ENCODE results near the gene BAK1. TPM values are rescaled to one million over a fixed set of nuclear protein-coding genes. Genes with fewer than 3 reads are reported as not detected.

Gene BAK1
- total and polyA plus RNA-seq, 4 experiments from 2014 or later = 26.2 to 41.6 (median 27.6) TPM

DNA sequence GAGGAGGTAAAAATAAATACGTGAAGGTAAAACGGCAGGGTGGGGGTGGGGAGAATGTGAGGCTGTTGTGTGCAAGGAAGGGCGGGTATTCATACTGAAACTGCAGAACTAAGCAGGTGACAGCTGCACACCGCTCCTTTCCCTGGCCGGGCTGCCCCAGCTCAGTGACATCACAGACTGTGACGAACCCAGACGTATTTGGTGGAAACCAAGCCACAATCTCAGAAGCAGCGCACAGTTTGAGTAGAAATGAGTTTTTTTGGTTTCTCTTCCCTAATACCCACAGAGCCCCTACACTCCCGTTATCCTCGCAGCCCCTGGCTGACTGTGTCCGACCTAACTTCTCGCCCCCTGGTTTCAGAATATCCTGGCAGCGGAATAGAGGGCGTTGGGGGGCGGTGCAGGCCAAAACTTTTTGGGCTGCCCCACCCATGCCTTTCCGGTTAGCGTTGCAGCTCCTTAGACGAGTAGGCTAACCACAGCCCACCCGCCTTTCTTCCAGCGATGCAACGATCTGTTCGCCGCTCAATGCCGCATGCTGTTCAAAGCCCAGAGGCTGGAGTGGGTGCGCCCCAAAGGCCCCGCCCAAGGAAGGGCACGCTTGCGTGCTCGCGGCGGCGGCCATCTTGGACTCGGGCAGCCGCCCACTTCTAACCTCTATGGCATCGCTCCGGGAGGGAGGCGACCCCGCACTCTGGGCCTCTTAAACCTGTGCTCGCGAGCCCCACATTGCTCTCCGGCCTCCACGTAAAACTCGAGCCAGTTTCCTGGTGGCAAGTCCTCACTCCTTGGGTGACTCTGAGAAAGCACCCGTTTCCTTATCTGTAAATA is 9.1 kb downstream of the BAK1 start:
- no peaks in the 10 kb centered on the region for H3K27me3 ChIP-seq (ENCODE audit: insufficient read depth, low read length)
- Mint-ChIP-seq H3K27me3 (no peaks in the 10 kb centered on the region), H3K4me3 (peak overlapping the region; percentile 90 to 97 (median 94)), H3K27ac (peak overlapping the region; percentile 99 to 100 (median 100)), H3K9me3 (no peaks in the 10 kb centered on the region), H3K36me3 (peaks cover 15 to 38% of the 10 kb centered on the region in 2 donors), H3K4me1 (peaks cover 12 to 44% (median 31%) of the 10 kb centered on the region in 4 donors)
- H3K36me3 ChIP-seq (ENCODE audit: insufficient read depth, low read length) = peaks cover 24% of the 10 kb centered on the region
- no peaks in the 10 kb centered on the region for H3K9me3 ChIP-seq (ENCODE audit: control insufficient read depth in 1 of 2, low read length in 2 of 2)
- POLR2A ChIA-PET (ENCODE audit: partially characterized antibody) = interaction anchor here (0.5 to 3.0 kb wide), 32 partner anchors 8 to 600 kb away, joined by 3 to 35 read pairs (median 5); partner anchors contain the start of genes B3GALT4, BAK1, CUTA and ITPR3
- DNase-seq = peak; percentile 92 to 98 (median 95)
- H3K4me3 ChIP-seq (ENCODE audit: low read length in 2 of 2) = peak overlapping the region; percentile 13 to 72
- peak overlapping the region; percentile 93 for H3K27ac ChIP-seq (ENCODE audit: low read depth, low read length)
- intact Hi-C loops (cut with micrococcal nuclease) = loop anchor here (1.0 to 10.0 kb wide), 9 partner anchors 9 to 366 kb away; partner anchors contain the start of genes B3GALT4, BAK1, CUTA and HSD17B8
- H3K4me1 ChIP-seq (ENCODE audit: insufficient read depth, low read length) = peaks cover 23% of the 10 kb centered on the region
- CTCF ChIA-PET (ENCODE audit: partially characterized antibody) = interaction anchor here (0.7 to 3.1 kb wide), 4 partner anchors 9 to 16 kb away, joined by 3 to 20 read pairs (median 7); partner anchors contain the start of gene BAK1

DNA sequence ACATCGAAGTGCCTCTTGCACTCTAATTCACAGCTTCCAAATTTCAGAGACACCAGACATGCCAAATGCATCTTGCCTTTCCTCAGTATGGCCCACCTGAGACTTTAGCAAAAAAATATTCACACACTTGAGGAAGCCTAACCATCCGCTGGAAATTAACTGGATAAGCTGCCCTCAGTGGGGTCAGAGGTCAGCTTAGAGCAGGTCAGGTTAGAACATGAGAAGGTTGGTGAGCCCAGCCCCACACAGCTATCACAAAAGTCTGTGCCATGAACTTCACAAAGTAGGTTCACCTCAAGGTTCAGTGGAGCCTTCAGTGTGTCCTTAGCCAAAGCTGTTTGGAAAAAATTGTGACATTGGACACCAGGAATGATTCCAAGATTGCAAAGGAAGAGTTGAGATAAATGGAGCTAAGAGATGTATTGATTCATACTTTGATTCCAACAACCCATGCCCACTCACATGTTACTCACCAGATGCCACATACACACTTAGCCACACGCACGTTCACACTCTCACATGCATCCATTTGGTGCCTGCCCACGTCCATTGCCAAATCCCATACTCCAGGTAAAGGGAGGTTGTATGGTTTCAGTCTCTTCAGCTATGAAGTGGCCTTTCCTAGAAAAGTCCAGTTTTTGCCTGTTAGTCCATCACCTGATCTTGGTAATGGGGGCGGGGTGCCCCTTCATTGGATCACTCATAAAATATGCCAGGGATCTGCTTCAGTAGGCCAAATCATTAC is 11.1 kb downstream of the BAK1 start:
- H3K36me3 Mint-ChIP-seq = peaks cover 0 to 24% of the 10 kb centered on the region in 2 donors
- H3K9me3 Mint-ChIP-seq = no peaks in the 10 kb centered on the region
- ChIA-PET CTCF (ENCODE audit: partially characterized antibody) (interaction anchor here (0.9 to 3.1 kb wide), 4 partner anchors 11 to 224 kb away, joined by 3 to 20 read pairs (median 3); partner anchors contain the start of gene BAK1), POLR2A (ENCODE audit: partially characterized antibody) (interaction anchor here (0.8 to 2.9 kb wide), 5 partner anchors 11 to 151 kb away, joined by 3 to 22 read pairs (median 12); partner anchors contain the start of genes BAK1, CUTA and ITPR3)
- Histone ChIP-seq H3K4me3 (ENCODE audit: low read length in 2 of 2) (no peak overlapping the region), H3K27me3 (ENCODE audit: insufficient read depth, low read length) (no peaks in the 10 kb centered on the region), H3K36me3 (ENCODE audit: insufficient read depth, low read length) (peaks cover 5% of the 10 kb centered on the region), H3K4me1 (ENCODE audit: insufficient read depth, low read length) (peaks cover 23% of the 10 kb centered on the region), H3K27ac (ENCODE audit: low read depth, low read length) (peak overlapping the region; percentile 93), H3K9me3 (ENCODE audit: control insufficient read depth in 1 of 2, low read length in 2 of 2) (no peaks in the 10 kb centered on the region)
- peak overlapping the region in 6 of 8 donors; percentile 13 to 36 (median 22) for H3K4me3 Mint-ChIP-seq
- H3K4me1 Mint-ChIP-seq = peaks cover 12 to 39% (median 27%) of the 10 kb centered on the region in 4 donors
- intact Hi-C loops (cut with micrococcal nuclease) = no loop called here
- DNase-seq = no peak
- no peaks in the 10 kb centered on the region for H3K27me3 Mint-ChIP-seq
- peak overlapping the region; percentile 86 to 100 (median 99) for H3K27ac Mint-ChIP-seq

DNA sequence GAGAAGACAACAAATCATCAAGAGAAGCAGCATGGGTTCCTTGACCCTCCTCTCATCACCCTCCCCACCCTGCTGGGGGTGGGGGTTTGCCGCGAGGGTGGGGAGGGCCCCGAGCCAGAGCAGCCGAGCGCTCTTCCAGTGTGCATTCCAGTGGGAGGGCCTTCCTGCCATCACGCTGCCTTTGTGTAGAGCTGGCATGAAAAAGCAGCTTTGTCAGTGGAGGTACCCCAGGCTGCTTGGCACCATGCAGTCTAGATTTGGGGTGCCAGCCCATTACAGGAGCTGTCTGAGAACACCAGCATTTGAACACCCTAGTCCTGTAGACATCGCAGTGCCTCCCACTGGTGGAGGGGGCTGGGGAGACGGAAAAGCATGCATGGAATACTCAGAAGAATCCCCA is 12.2 kb downstream of the BAK1 start:
- ChIA-PET POLR2A (ENCODE audit: partially characterized antibody) (interaction anchor here (1.4 kb wide), 1 partner anchor 113 kb away, joined by 3 read pairs; the partner anchor contains the start of gene ZBTB9), CTCF (ENCODE audit: partially characterized antibody) (interaction anchor here (0.7 kb wide), 1 partner anchor 14 kb away, joined by 4 read pairs; no protein-coding TSS in a partner anchor)
- H3K9me3 ChIP-seq (ENCODE audit: control insufficient read depth in 1 of 2, low read length in 2 of 2) = no peaks in the 10 kb centered on the region
- H3K36me3 Mint-ChIP-seq = peaks cover 0 to 22% of the 10 kb centered on the region in 2 donors
- H3K36me3 ChIP-seq (ENCODE audit: insufficient read depth, low read length) = no peaks in the 10 kb centered on the region
- peaks cover 12 to 39% (median 27%) of the 10 kb centered on the region in 4 donors for H3K4me1 Mint-ChIP-seq
- DNase-seq = no peak
- no peak overlapping the region for H3K27ac ChIP-seq (ENCODE audit: low read depth, low read length)
- H3K27me3 ChIP-seq (ENCODE audit: insufficient read depth, low read length) = no peaks in the 10 kb centered on the region
- intact Hi-C loops (cut with micrococcal nuclease) = no loop called here
- H3K9me3 Mint-ChIP-seq = no peaks in the 10 kb centered on the region
- H3K4me3 ChIP-seq (ENCODE audit: low read length in 2 of 2) = no peak overlapping the region
- H3K4me3 Mint-ChIP-seq = peak overlapping the region in 1 of 8 donors; percentile 36
- peaks cover 23% of the 10 kb centered on the region for H3K4me1 ChIP-seq (ENCODE audit: insufficient read depth, low read length)
- H3K27me3 Mint-ChIP-seq = no peaks in the 10 kb centered on the region
- H3K27ac Mint-ChIP-seq = peak overlapping the region in 4 of 7 donors; percentile 59 to 80 (median 71)

DNA sequence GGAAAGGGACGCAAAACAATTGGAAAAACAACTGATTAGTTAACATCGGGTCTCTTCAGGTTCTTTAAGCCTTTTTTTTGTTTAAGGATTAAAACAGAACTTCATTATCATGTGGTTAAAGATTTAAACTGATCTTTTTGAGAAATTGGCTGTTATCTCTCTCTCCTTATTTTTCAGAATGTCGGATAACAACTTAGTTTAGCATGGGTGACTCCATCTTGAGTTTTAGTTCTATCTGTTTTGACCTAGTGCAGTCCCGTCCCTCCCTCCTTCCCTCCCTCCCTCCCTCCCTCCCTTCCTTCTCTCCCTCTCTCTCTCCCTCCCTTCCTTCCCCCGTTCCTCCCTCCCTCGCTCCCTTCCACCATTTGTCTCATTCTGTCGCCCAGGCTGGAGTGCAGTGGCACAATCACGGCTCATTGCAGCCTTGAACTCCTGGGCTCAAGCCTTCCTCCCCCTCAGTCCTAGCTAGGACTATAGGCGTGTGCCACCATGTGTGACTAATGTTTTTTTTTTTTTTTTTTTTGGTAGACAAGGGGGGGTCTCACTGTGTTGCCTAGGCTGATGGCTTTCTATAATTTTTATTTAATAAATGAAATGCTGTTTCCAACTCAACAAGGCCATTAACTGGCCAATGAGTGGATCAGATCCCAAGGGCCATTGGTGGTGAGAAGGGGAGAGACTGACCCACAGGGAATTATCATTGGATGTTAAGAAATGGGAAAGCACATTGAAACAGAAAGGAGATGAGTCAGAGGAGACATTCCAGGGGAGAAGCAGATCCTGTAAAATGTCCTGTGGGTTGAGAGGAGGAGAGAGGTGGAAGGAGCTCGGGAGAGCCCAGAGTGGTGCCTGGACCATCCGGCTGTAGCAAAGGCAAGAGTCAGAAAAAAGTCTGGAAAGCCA is 13.6 kb downstream of the BAK1 start:
- ChIA-PET POLR2A (ENCODE audit: partially characterized antibody) (interaction anchor here (1.4 kb wide), 1 partner anchor 112 kb away, joined by 3 read pairs; the partner anchor contains the start of gene ZBTB9), CTCF (ENCODE audit: partially characterized antibody) (no interaction called here)
- Mint-ChIP-seq H3K36me3 (peaks cover 0 to 11% of the 10 kb centered on the region in 2 donors), H3K27me3 (no peaks in the 10 kb centered on the region), H3K9me3 (no peaks in the 10 kb centered on the region), H3K4me3 (peak overlapping the region in 1 of 8 donors; percentile 29), H3K27ac (peak overlapping the region in 4 of 7 donors; percentile 57 to 83 (median 80)), H3K4me1 (peaks cover 7 to 29% (median 17%) of the 10 kb centered on the region in 4 donors)
- no peaks in the 10 kb centered on the region for H3K36me3 ChIP-seq (ENCODE audit: insufficient read depth, low read length)
- intact Hi-C loops (cut with micrococcal nuclease) = no loop called here
- no peak overlapping the region for H3K4me3 ChIP-seq (ENCODE audit: low read length in 2 of 2)
- no peak for DNase-seq
- H3K27ac ChIP-seq (ENCODE audit: low read depth, low read length) = no peak overlapping the region
- no peaks in the 10 kb centered on the region for H3K9me3 ChIP-seq (ENCODE audit: control insufficient read depth in 1 of 2, low read length in 2 of 2)
- H3K27me3 ChIP-seq (ENCODE audit: insufficient read depth, low read length) = no peaks in the 10 kb centered on the region
- peaks cover 12% of the 10 kb centered on the region for H3K4me1 ChIP-seq (ENCODE audit: insufficient read depth, low read length)

DNA sequence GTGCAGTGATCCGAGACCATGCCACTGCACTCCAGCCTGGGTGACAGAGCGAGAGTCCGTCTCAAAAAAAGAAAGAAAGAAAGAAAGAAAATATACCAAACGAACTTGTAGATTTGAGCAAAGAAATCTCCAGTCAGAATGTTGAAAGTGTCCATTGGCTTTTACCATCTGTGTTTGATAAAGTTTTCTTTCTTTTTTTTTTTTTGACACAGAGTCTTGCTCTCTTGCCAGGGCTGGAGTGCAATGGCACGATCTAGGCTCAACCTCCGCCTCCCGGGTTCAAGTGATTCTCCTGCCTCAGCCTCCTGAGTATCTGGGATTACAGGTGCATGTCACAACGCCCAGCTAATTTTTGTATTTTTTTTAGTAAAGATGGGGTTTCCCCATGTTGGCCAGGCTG is 21.3 kb downstream of the BAK1 start:
- Histone ChIP-seq H3K9me3 (ENCODE audit: control insufficient read depth in 1 of 2, low read length in 2 of 2) (no peaks in the 10 kb centered on the region), H3K36me3 (ENCODE audit: insufficient read depth, low read length) (no peaks in the 10 kb centered on the region), H3K27ac (ENCODE audit: low read depth, low read length) (no peak overlapping the region), H3K4me3 (ENCODE audit: low read length in 2 of 2) (no peak overlapping the region), H3K27me3 (ENCODE audit: insufficient read depth, low read length) (no peaks in the 10 kb centered on the region), H3K4me1 (ENCODE audit: insufficient read depth, low read length) (no peaks in the 10 kb centered on the region)
- Mint-ChIP-seq H3K27ac (no peak overlapping the region), H3K9me3 (no peaks in the 10 kb centered on the region), H3K4me1 (no peaks in the 10 kb centered on the region), H3K27me3 (no peaks in the 10 kb centered on the region), H3K4me3 (no peak overlapping the region), H3K36me3 (no peaks in the 10 kb centered on the region)
- no peak for DNase-seq
- intact Hi-C loops (cut with micrococcal nuclease) = no loop called here
- CTCF ChIA-PET (ENCODE audit: partially characterized antibody) = no interaction called here
- POLR2A ChIA-PET (ENCODE audit: partially characterized antibody) = no interaction called here

DNA sequence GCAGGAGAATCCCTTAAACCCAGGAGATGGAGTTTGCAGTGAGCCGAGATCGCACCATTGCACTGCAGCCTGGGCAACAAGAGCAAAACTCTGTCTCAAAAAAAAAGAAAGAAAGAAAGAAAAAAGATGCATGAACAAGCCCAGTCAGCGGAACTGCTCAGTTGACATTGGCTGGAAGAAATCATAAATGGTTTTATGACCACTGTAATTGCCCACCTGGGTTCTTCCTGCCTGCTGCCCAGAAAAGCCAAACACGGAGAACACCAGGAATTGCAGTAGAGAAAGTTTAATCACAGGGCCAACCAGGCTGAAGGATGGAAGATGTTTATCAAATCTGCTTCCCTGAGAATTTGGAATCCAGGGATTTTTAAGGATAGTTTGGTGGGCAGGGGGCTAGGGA is 22.7 kb downstream of the BAK1 start:
- no peaks in the 10 kb centered on the region for H3K36me3 ChIP-seq (ENCODE audit: insufficient read depth, low read length)
- no peaks in the 10 kb centered on the region for H3K27me3 ChIP-seq (ENCODE audit: insufficient read depth, low read length)
- H3K27ac ChIP-seq (ENCODE audit: low read depth, low read length) = no peak overlapping the region
- no peaks in the 10 kb centered on the region for H3K4me1 ChIP-seq (ENCODE audit: insufficient read depth, low read length)
- no peaks in the 10 kb centered on the region for H3K9me3 ChIP-seq (ENCODE audit: control insufficient read depth in 1 of 2, low read length in 2 of 2)
- ChIA-PET POLR2A (ENCODE audit: partially characterized antibody) (no interaction called here), CTCF (ENCODE audit: partially characterized antibody) (no interaction called here)
- Mint-ChIP-seq H3K4me1 (peaks cover 0 to 1% (median 0%) of the 10 kb centered on the region in 4 donors), H3K9me3 (no peaks in the 10 kb centered on the region), H3K4me3 (no peak overlapping the region), H3K36me3 (no peaks in the 10 kb centered on the region), H3K27me3 (no peaks in the 10 kb centered on the region), H3K27ac (no peak overlapping the region)
- no peak overlapping the region for H3K4me3 ChIP-seq (ENCODE audit: low read length in 2 of 2)
- intact Hi-C loops (cut with micrococcal nuclease) = no loop called here
- DNase-seq = no peak

Data from CD4-positive, alpha-beta memory T cell (primary cell).